Naive B cell (primary cell): ENCODE measurements around the gene HSPBP1. TPM values are rescaled to one million over a fixed set of nuclear protein-coding genes. Genes with fewer than 3 reads are reported as not detected.

ENCODE experiments used
- ATAC-seq, 2 donors: fragments of 150-1000 bp; cut with Tn5 transposase; 2 replicates each; pipeline ENCODE4 v1.10.0; 2021; ENCODE audit warnings: low read depth in 2 of 2, mild to moderate bottlenecking in 2 of 2, moderate library complexity in 2 of 2
- DNase-seq: peaks from one replicate; pipeline ENCODE4 v3.0.0; 2022
- H3K27ac Mint-ChIP-seq, 6 donors: one replicate each; pipeline ENCODE4 v1.8.0; 2020 to 2022; ENCODE audit warnings: mild to moderate bottlenecking in 6 of 6, mixed read lengths in 6 of 6, moderate library complexity in 5 of 6, inconsistent platforms in 2 of 6
- H3K27me3 Mint-ChIP-seq, 3 donors: one replicate each; pipeline ENCODE4 v1.8.0; 2021 to 2022; ENCODE audit warnings: mixed read lengths in 3 of 3, mild to moderate bottlenecking in 1 of 3
- H3K36me3 Mint-ChIP-seq, 2 donors: one replicate each; pipeline ENCODE4 v1.8.0; 2020 to 2022; ENCODE audit warnings: mixed read lengths in 2 of 2, inconsistent platforms in 1 of 2, mild to moderate bottlenecking in 1 of 2
- H3K4me1 Mint-ChIP-seq, 3 donors: one replicate each; pipeline ENCODE4 v1.8.0; 2020 to 2022; ENCODE audit warnings: mixed read lengths in 3 of 3, inconsistent platforms in 1 of 3, mild to moderate bottlenecking in 1 of 3, moderate library complexity in 1 of 3
- H3K4me3 Mint-ChIP-seq, 8 donors: one replicate each; pipeline ENCODE4 v1.8.0; 2020 to 2022; ENCODE audit warnings: mild to moderate bottlenecking in 8 of 8, mixed read lengths in 8 of 8, moderate library complexity in 8 of 8, inconsistent platforms in 2 of 8
- H3K9me3 Mint-ChIP-seq, 7 donors: one replicate each; pipeline ENCODE4 v1.8.0; 2020 to 2022; ENCODE audit warnings: mixed read lengths in 7 of 7, mild to moderate bottlenecking in 5 of 7, inconsistent platforms in 2 of 7, moderate library complexity in 1 of 7
- polyA plus RNA-seq, 6 donors: library from polyadenylated mRNA; unstranded; fragments of 300-500 nt; fragmentation: Illumina TruSeq; gene quantifications; one replicate each; pipeline ENCODE4 v1.2.3, GENCODE V29; 2021; ENCODE audit warnings: low read depth in 6 of 6

Gene HSPBP1
- polyA plus RNA-seq, 6 donors from 2014 or later = 22.6 to 40.0 (median 32.6) TPM

- H3K36me3 Mint-ChIP-seq = peaks cover 0 to 16% of the 10 kb centered on the region in 2 donors
- no peak for DNase-seq
- peaks cover 12 to 20% (median 18%) of the 10 kb centered on the region in 3 donors for H3K4me1 Mint-ChIP-seq
- no peaks in the 10 kb centered on the region for H3K9me3 Mint-ChIP-seq
- H3K27me3 Mint-ChIP-seq = no peaks in the 10 kb centered on the region
- no peak overlapping the region for H3K27ac Mint-ChIP-seq
- ATAC-seq = no peak
- no peak overlapping the region for H3K4me3 Mint-ChIP-seq
These were observed 35.8 kb downstream of the HSPBP1 start for GRCh38 chr19:55244004-55244680.

- peaks cover 0 to 5% (median 4%) of the 10 kb centered on the region in 3 donors for H3K4me1 Mint-ChIP-seq
- no peaks in the 10 kb centered on the region for H3K27me3 Mint-ChIP-seq
- DNase-seq (no peak), ATAC-seq (no peak)
- no peak overlapping the region for H3K4me3 Mint-ChIP-seq
- peaks cover under 1 to 16% of the 10 kb centered on the region in 2 donors for H3K36me3 Mint-ChIP-seq
- H3K9me3 Mint-ChIP-seq = no peaks in the 10 kb centered on the region
- peak overlapping the region in 2 of 6 donors; percentile 12 to 20 for H3K27ac Mint-ChIP-seq
These were observed 37.4 kb downstream of the HSPBP1 start for GRCh38 chr19:55242517-55242916.

DNA sequence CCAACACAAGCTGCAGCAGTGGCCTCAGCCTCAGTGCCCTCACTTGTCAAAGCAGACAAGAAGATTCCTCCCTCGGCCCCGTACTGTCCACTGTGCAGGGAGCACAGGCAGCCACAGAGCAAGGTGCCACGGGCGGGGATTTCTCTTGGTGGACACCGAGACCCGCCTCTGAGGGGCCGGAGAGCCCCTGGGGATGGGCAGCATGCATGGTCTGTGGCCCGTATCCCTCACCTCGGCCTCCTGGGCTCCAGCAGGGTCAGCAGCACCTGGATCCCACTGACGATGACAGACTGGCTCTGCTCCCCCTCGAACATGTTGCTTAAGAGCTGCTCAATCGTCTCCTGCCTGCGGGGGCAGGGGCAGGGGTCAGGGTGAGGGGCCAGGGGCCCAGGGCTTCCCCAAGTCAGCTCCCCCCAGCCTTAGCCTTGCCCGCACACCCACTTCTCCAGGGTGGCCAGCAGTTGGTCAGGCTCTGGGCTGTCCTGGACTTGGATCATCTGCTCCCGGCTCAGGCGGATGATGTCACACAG lies 37.9 kb downstream of the HSPBP1 start:
- ATAC-seq = no peak
- no peak for DNase-seq
- peaks cover 0 to 5% (median 4%) of the 10 kb centered on the region in 3 donors for H3K4me1 Mint-ChIP-seq
- peaks cover 6 to 21% of the 10 kb centered on the region in 2 donors for H3K36me3 Mint-ChIP-seq
- H3K9me3 Mint-ChIP-seq = no peaks in the 10 kb centered on the region
- H3K27me3 Mint-ChIP-seq = no peaks in the 10 kb centered on the region
- H3K27ac Mint-ChIP-seq = no peak overlapping the region
- no peak overlapping the region for H3K4me3 Mint-ChIP-seq

DNA sequence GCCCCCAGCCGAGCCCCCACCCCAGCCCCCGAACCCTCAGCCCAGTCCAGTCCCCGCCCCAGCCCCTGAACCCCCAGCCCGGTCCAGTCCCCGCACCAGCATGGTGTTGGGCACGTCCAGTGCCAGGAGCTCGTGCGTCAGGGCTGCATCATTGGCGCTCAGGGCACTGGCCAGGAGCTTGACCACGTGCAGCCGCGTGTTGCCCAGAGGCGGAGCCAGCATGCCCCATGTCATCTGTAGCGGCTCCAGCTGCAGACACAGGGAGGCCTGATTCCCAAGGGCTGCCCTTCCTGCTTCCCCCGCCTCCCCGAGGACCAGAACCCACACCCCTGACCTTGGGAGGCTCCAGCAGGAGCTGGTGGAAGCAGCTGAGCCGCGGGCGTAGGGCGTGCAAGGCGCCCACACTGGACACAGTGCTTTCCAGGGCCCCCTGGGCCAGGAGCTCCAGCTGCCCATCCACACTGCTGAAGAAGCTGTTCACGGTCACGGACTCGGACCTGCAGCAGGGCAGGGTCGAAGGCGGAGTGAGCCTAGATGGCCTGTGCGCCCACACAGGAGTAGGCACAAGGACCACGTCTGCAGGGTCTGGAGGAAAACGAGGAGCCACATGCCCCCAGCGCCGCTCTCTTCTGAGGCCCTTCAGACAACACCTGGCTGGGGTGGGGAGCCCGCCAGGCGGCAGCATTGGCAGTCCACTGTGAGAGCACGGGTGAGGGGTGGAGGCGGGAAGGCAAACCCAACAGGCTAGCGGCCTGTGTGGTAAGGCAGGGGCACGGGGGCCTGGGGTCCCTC lies 38.6 kb downstream of the HSPBP1 start:
- no peak overlapping the region for H3K27ac Mint-ChIP-seq
- DNase-seq (no peak), ATAC-seq (no peak)
- no peak overlapping the region for H3K4me3 Mint-ChIP-seq
- H3K36me3 Mint-ChIP-seq = peaks cover 6 to 27% of the 10 kb centered on the region in 2 donors
- no peaks in the 10 kb centered on the region for H3K9me3 Mint-ChIP-seq
- H3K27me3 Mint-ChIP-seq = no peaks in the 10 kb centered on the region
- peaks cover 4 to 5% (median 5%) of the 10 kb centered on the region in 3 donors for H3K4me1 Mint-ChIP-seq

DNA sequence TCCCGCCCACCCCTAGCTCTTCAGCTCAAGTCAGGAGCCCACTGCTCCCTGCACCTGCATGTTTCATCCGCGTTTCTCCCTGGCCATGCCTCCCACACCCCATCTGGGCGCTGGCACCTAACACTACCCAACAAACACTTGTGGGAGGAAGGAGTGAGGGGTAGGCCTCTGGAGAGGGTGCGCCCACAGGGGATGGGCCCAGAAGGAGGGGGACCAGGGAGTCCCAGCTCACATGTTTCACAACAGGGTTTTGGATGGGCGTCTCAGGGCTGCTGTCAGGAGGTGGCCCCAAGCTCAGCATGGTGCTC lies 39.2 kb downstream of the HSPBP1 start:
- ATAC-seq (no peak), DNase-seq (no peak)
- Mint-ChIP-seq H3K36me3 (peaks cover 6 to 28% of the 10 kb centered on the region in 2 donors), H3K4me3 (peak overlapping the region in 2 of 8 donors; percentile 8 to 15), H3K27ac (no peak overlapping the region), H3K9me3 (no peaks in the 10 kb centered on the region), H3K27me3 (no peaks in the 10 kb centered on the region), H3K4me1 (peaks cover 4 to 6% (median 5%) of the 10 kb centered on the region in 3 donors)

DNA sequence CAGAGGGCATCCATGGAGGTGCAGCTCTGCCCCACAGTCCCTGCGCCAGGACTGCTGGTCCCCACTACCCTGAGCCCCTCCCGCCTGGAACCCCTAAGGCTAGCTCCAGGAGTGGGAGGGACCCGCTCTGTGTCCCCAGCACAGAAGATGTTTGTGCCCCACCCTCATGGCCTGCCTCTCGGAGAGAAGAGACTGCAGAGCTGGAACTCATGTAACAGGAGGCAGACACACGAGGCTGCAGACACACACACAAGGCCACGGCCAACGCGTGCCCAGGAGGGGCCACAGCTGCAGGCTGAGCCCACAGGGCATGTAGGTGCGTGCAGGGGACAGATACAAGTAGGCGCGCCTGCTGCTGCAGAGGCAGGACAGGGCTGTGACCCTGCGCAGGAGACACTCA lies 40.9 kb downstream of the HSPBP1 start:
- Mint-ChIP-seq H3K9me3 (no peaks in the 10 kb centered on the region), H3K36me3 (peaks cover 13 to 35% of the 10 kb centered on the region in 2 donors), H3K27ac (no peak overlapping the region), H3K27me3 (no peaks in the 10 kb centered on the region), H3K4me1 (peaks cover 4 to 16% (median 4%) of the 10 kb centered on the region in 3 donors), H3K4me3 (no peak overlapping the region)
- DNase-seq (no peak), ATAC-seq (no peak)

DNA sequence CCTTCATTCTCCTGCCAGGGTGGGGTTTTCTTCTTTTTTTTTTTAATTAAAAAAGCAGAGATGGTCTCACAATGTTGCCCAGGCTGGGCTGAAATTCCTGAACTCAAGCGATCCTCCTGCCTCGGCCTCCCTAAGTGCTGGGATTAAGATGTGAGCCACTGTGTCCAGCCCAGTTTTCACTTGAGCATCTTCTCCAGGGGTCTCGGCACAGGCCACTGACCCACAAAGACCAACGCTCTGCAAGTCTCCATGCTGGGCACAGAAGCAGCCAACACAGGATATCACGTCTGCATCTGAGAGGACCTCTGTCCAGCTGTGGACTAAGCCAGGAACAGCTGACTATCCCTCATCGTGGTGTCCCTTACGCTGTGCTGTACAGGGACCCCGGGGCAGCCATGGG lies 41.9 kb downstream of the HSPBP1 start:
- ATAC-seq = no peak
- Mint-ChIP-seq H3K27ac (no peak overlapping the region), H3K4me1 (peaks cover 4 to 16% (median 4%) of the 10 kb centered on the region in 3 donors), H3K27me3 (no peaks in the 10 kb centered on the region), H3K9me3 (no peaks in the 10 kb centered on the region), H3K36me3 (peaks cover 13 to 32% of the 10 kb centered on the region in 2 donors), H3K4me3 (no peak overlapping the region)
- DNase-seq = no peak

- ATAC-seq = no peak
- H3K36me3 Mint-ChIP-seq = peaks cover 13 to 26% of the 10 kb centered on the region in 2 donors
- H3K4me3 Mint-ChIP-seq = no peak overlapping the region
- H3K27me3 Mint-ChIP-seq = no peaks in the 10 kb centered on the region
- H3K27ac Mint-ChIP-seq = no peak overlapping the region
- DNase-seq = no peak
- H3K9me3 Mint-ChIP-seq = no peaks in the 10 kb centered on the region
- peaks cover 0 to 18% (median 8%) of the 10 kb centered on the region in 3 donors for H3K4me1 Mint-ChIP-seq
These were observed 46.9 kb downstream of the HSPBP1 start for GRCh38 chr19:55232986-55233385.

DNA sequence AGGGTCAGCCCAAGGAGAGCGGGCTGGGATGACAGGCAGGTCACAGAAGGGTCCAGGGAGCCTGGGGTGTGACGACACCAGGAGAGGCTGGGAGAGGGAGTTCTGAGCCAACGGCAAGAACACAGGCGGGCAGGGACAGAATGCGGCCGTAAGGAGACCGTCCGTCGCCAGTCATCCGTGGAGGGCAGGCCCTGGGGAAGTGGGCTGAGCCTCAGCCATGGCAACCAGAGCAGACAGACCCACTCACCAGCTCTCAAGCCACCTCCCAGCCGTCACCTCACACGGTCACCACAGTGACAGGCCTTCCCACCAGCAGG lies 47.7 kb downstream of the HSPBP1 start:
- Mint-ChIP-seq H3K36me3 (peaks cover 9 to 23% of the 10 kb centered on the region in 2 donors), H3K4me3 (no peak overlapping the region)

DNA sequence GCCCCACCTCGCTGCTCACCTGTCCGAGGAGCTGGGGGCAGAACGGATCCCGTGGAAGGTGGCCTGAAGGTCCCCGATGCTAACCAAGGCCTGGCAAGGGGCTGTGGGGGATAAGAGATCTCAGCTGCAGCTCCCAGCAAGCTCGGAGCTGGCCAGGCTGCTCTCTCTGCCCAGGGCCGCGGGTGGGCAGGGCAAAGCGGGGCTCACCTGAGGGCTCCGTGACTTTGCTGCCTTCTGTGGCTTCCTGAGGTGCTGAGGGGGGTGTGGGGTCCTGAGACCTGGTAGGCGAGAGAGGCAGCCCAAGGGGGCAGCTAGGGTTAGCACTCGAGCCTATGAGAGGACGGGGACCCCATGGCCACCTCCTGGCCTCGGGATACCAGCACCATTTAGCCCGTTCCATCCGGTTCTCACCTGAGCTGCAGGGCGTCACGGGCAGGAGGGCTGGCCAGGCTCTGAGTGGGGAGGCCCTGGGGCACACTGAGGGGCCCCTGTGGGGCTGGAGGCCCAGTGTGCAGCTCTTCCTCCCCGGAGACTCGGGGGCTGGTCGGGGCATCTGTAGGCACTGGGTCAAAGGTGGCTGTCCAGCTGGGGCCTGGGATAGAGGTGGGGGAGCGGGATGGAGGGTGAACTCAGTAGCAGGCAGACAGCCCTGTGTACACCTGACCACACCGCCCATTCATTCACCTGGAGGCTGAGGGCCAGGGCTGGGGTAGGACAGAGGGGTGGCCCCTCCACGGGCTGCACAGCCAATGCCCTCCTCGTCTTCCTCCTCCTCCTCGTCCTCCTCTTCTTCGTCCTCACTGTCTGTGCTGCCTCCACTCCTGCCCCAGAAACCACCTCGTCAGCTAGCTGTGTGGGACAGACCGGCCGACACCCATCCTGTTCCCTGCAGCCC lies 48.3 kb downstream of the HSPBP1 start:
- H3K27ac Mint-ChIP-seq = peak overlapping the region in 1 of 6 donors; percentile 42
- no peak for ATAC-seq

More for the DNA sequence above, 47.7 kb downstream of the HSPBP1 start:
- Mint-ChIP-seq H3K4me1 (peaks cover 0 to 22% (median 8%) of the 10 kb centered on the region in 3 donors), H3K9me3 (no peaks in the 10 kb centered on the region), H3K27me3 (no peaks in the 10 kb centered on the region), H3K27ac (no peak overlapping the region)
- ATAC-seq = no peak
- DNase-seq = no peak

DNA sequence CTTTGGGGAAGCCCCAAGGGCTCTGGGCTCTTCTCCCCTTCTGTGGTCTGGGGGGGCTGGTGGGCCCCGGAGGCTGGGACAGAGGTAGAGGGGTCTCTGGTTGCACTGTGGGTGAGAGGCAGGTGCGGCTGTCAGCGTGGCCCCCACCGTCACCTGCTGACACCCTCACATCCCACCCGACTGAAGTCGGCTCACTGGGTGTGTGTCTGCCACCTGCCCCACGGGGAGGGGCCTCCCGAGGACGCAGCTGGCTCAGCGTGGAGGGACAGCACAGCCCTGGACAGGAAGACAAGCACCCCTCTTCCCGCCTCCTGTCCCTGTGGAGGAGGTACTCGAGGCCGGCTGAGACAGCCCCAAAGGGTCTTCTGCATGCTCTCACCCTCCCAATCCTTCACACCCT lies 49.1 kb downstream of the HSPBP1 start:
- H3K9me3 Mint-ChIP-seq = no peaks in the 10 kb centered on the region
- no peak overlapping the region for H3K27ac Mint-ChIP-seq
- no peaks in the 10 kb centered on the region for H3K27me3 Mint-ChIP-seq
- DNase-seq (no peak), ATAC-seq (no peak)
- peaks cover 6 to 14% of the 10 kb centered on the region in 2 donors for H3K36me3 Mint-ChIP-seq
- H3K4me3 Mint-ChIP-seq = no peak overlapping the region
- peaks cover under 1 to 20% (median 12%) of the 10 kb centered on the region in 3 donors for H3K4me1 Mint-ChIP-seq

More for the DNA sequence above, 48.3 kb downstream of the HSPBP1 start:
- no peaks in the 10 kb centered on the region for H3K27me3 Mint-ChIP-seq
- H3K4me3 Mint-ChIP-seq = peak overlapping the region in 1 of 8 donors; percentile 35
- H3K9me3 Mint-ChIP-seq = no peaks in the 10 kb centered on the region
- no peak for DNase-seq
- H3K4me1 Mint-ChIP-seq = peaks cover 0 to 20% (median 8%) of the 10 kb centered on the region in 3 donors
- peaks cover 6 to 17% of the 10 kb centered on the region in 2 donors for H3K36me3 Mint-ChIP-seq

GRCh38 chr19:55230329-55230728 lies 49.6 kb downstream of the HSPBP1 start:
- DNase-seq (no peak), ATAC-seq (no peak)
- Mint-ChIP-seq H3K4me1 (peaks cover 5 to 25% (median 16%) of the 10 kb centered on the region in 3 donors), H3K9me3 (no peaks in the 10 kb centered on the region), H3K36me3 (peaks cover 6 to 14% of the 10 kb centered on the region in 2 donors), H3K27ac (peak overlapping the region in 2 of 6 donors; percentile 59 to 65), H3K4me3 (no peak overlapping the region), H3K27me3 (no peaks in the 10 kb centered on the region)

GRCh38 chr19:55229789-55230182 lies 50.1 kb downstream of the HSPBP1 start:
- peak overlapping the region in 1 of 6 donors; percentile 59 for H3K27ac Mint-ChIP-seq
- H3K36me3 Mint-ChIP-seq = peaks cover 6 to 9% of the 10 kb centered on the region in 2 donors

More at GRCh38 chr19:55229789-55230182, 50.1 kb downstream of the HSPBP1 start:
- H3K9me3 Mint-ChIP-seq = no peaks in the 10 kb centered on the region
- no peak overlapping the region for H3K4me3 Mint-ChIP-seq
- DNase-seq = no peak
- ATAC-seq = no peak
- H3K27me3 Mint-ChIP-seq = no peaks in the 10 kb centered on the region
- H3K4me1 Mint-ChIP-seq = peaks cover 7 to 23% (median 18%) of the 10 kb centered on the region in 3 donors
